Neural progenitor cell (in vitro differentiated cells): ENCODE measurements around the gene CLEC1B. TPM values are rescaled to one million over a fixed set of nuclear protein-coding genes. Genes with fewer than 3 reads are reported as not detected.

Experiments
- DNase-seq: peaks from one replicate; pipeline ENCODE4 v3.0.0-alpha.2; 2016; ENCODE audit warnings: low spot score
- H2AFZ ChIP-seq: fragments of 200-600 bp; sonication (generic); replicated peaks from 2 replicates; pipeline ENCODE4 v1.6.1; 2016; ENCODE audit warnings: antibody characterized with exemption
- H3F3A ChIP-seq: fragments of 200-600 bp; sonication (generic); 2 replicates; pipeline ENCODE4 v1.6.1; 2016; ENCODE audit warnings: antibody characterized with exemption, low read depth
- H3K27ac ChIP-seq: fragments of 200-600 bp; sonication (generic); 2 replicates; pipeline ENCODE4 v1.5.1; 2016; ENCODE audit warnings: mild to moderate bottlenecking
- H3K27me3 ChIP-seq: fragments of 200-600 bp; sonication (generic); 2 replicates; pipeline ENCODE4 v1.6.1; 2016; ENCODE audit warnings: mild to moderate bottlenecking, moderate library complexity
- H3K36me3 ChIP-seq: fragments of 200-600 bp; sonication (generic); 2 replicates; pipeline ENCODE4 v1.5.1; 2016
- H3K4me1 ChIP-seq: fragments of 200-600 bp; sonication (generic); 2 replicates; pipeline ENCODE4 v1.6.1; 2016; ENCODE audit warnings: mixed run types
- H3K4me2 ChIP-seq: fragments of 200-600 bp; sonication (generic); 2 replicates; pipeline ENCODE4 v1.6.1; 2016
- H3K4me3 ChIP-seq: fragments of 200-600 bp; sonication (generic); 2 replicates; pipeline ENCODE4 v1.5.1; 2016
- H3K79me2 ChIP-seq: fragments of 200-600 bp; sonication (generic); 2 replicates; pipeline ENCODE4 v1.6.1; 2016; ENCODE audit warnings: low read depth
- H3K9ac ChIP-seq: fragments of 200-600 bp; sonication (generic); 2 replicates; pipeline ENCODE4 v1.6.1; 2016
- H3K9me3 ChIP-seq: fragments of 200-600 bp; sonication (generic); 2 replicates; pipeline ENCODE4 v1.5.1; 2016; ENCODE audit warnings: low read depth
- H4K20me1 ChIP-seq: fragments of 200-600 bp; sonication (generic); 2 replicates; pipeline ENCODE4 v1.6.1; 2016; ENCODE audit warnings: low read depth
- H3K27ac Mint-ChIP-seq: 3 replicates; pipeline ENCODE4 v1.8.0; 2021; ENCODE audit warnings: mixed read lengths
- H3K27me3 Mint-ChIP-seq: 2 replicates; pipeline ENCODE4 v1.8.0; 2022; ENCODE audit warnings: low read depth, mild to moderate bottlenecking, inconsistent platforms, moderate library complexity, mixed read lengths; ENCODE audit not compliant: insufficient read depth
- H3K36me3 Mint-ChIP-seq: 3 replicates; pipeline ENCODE4 v1.8.0; 2021; ENCODE audit warnings: mixed read lengths
- H3K4me1 Mint-ChIP-seq: 3 replicates; pipeline ENCODE4 v1.8.0; 2021; ENCODE audit warnings: mixed read lengths
- H3K4me3 Mint-ChIP-seq: 3 replicates; pipeline ENCODE4 v1.8.0; 2021; ENCODE audit warnings: mild to moderate bottlenecking, moderate library complexity, mixed read lengths
- H3K9me3 Mint-ChIP-seq: 3 replicates; pipeline ENCODE4 v1.8.0; 2020; ENCODE audit warnings: mixed read lengths
- CTCF ChIP-seq: fragments of 200-600 bp; sonication (generic); IDR thresholded peaks from 2 replicates; pipeline ENCODE4 v1.5.1; 2017; ENCODE audit warnings: antibody characterized with exemption, mild to moderate bottlenecking
- EZH2 ChIP-seq: fragments of 200-600 bp; sonication (generic); IDR thresholded peaks from 2 replicates; pipeline ENCODE4 v1.6.1; 2017; ENCODE audit warnings: antibody characterized with exemption, mild to moderate bottlenecking, moderate library complexity
- EZH2phosphoT487 ChIP-seq: fragments of 200-600 bp; sonication (generic); IDR thresholded peaks from 2 replicates; pipeline ENCODE4 v1.6.1; 2017; ENCODE audit warnings: antibody characterized with exemption
- total RNA-seq: library from RNA; depleted of rRNA; stranded (reverse); fragments of >200 nt; gene quantifications from 2 replicates; pipeline ENCODE4 v1.2.3, GENCODE V29; 2015; ENCODE audit warnings: low replicate concordance

Gene CLEC1B
- total RNA-seq, 1 donor from 2014 or later, result not detected

GRCh38 chr12:9948606-9949296 is 50.2 kb downstream of the CLEC1B start:
- Histone ChIP-seq H3F3A (no peaks in the 10 kb centered on the region), H3K4me1 (no peaks in the 10 kb centered on the region), H2AFZ (no peak overlapping the region), H3K4me3 (no peak overlapping the region), H3K27ac (no peak overlapping the region), H3K4me2 (no peak overlapping the region), H3K9ac (no peak overlapping the region), H3K79me2 (no peaks in the 10 kb centered on the region), H3K36me3 (no peaks in the 10 kb centered on the region), H3K27me3 (no peaks in the 10 kb centered on the region), H4K20me1 (no peaks in the 10 kb centered on the region), H3K9me3 (no peaks in the 10 kb centered on the region)
- Mint-ChIP-seq H3K27ac (no peak overlapping the region), H3K27me3 (peaks cover 2% of the 10 kb centered on the region), H3K36me3 (no peaks in the 10 kb centered on the region), H3K4me3 (no peak overlapping the region), H3K4me1 (no peaks in the 10 kb centered on the region), H3K9me3 (peaks cover 5% of the 10 kb centered on the region)
- TF ChIP-seq CTCF (no peak), EZH2 (no peak), EZH2phosphoT487 (no peak)
- DNase-seq, result no peak

GRCh38 chr12:9947674-9948073 is 51.2 kb downstream of the CLEC1B start:
- Histone ChIP-seq H3K27ac (no peak overlapping the region), H3K4me3 (no peak overlapping the region), H3F3A (no peaks in the 10 kb centered on the region), H3K36me3 (no peaks in the 10 kb centered on the region), H4K20me1 (no peaks in the 10 kb centered on the region), H3K9me3 (no peaks in the 10 kb centered on the region), H3K9ac (no peak overlapping the region), H3K79me2 (no peaks in the 10 kb centered on the region), H3K27me3 (no peaks in the 10 kb centered on the region), H3K4me2 (no peak overlapping the region), H3K4me1 (no peaks in the 10 kb centered on the region), H2AFZ (no peak overlapping the region)
- peaks cover 2% of the 10 kb centered on the region for H3K27me3 Mint-ChIP-seq
- no peaks in the 10 kb centered on the region for H3K36me3 Mint-ChIP-seq
- H3K9me3 Mint-ChIP-seq, result peaks cover 5% of the 10 kb centered on the region
- H3K27ac Mint-ChIP-seq, result no peak overlapping the region
- no peaks in the 10 kb centered on the region for H3K4me1 Mint-ChIP-seq
- TF ChIP-seq CTCF (no peak), EZH2 (no peak), EZH2phosphoT487 (no peak)
- DNase-seq, result no peak
- H3K4me3 Mint-ChIP-seq, result no peak overlapping the region

GRCh38 chr12:9944391-9944790 is 54.5 kb downstream of the CLEC1B start:
- H3F3A ChIP-seq, result no peaks in the 10 kb centered on the region
- no peaks in the 10 kb centered on the region for H3K79me2 ChIP-seq
- no peaks in the 10 kb centered on the region for H3K4me1 ChIP-seq
- H3K27ac ChIP-seq, result no peak overlapping the region
- H2AFZ ChIP-seq, result no peak overlapping the region
- no peak overlapping the region for H3K4me3 ChIP-seq
- no peaks in the 10 kb centered on the region for H4K20me1 ChIP-seq
- TF ChIP-seq EZH2phosphoT487, result no peak
- no peak for TF ChIP-seq EZH2
- no peak for TF ChIP-seq CTCF
- H3K36me3 ChIP-seq, result no peaks in the 10 kb centered on the region
- Mint-ChIP-seq H3K36me3 (no peaks in the 10 kb centered on the region), H3K27ac (no peak overlapping the region), H3K4me3 (no peak overlapping the region), H3K27me3 (peaks cover 2% of the 10 kb centered on the region), H3K4me1 (no peaks in the 10 kb centered on the region), H3K9me3 (no peaks in the 10 kb centered on the region)
- H3K4me2 ChIP-seq, result no peak overlapping the region
- no peak for DNase-seq
- H3K9ac ChIP-seq, result no peak overlapping the region
- no peaks in the 10 kb centered on the region for H3K27me3 ChIP-seq
- no peaks in the 10 kb centered on the region for H3K9me3 ChIP-seq
